Activated T-cell treated with anti-CD3 and anti-CD28 coated beads, Interleukin-2, amount 50 U/mL, for 72 hours (primary cell): ENCODE results near the gene CAMK2B. TPM values are rescaled to one million over a fixed set of nuclear protein-coding genes. Genes with fewer than 3 reads are reported as not detected.
A peak's percentile ranks its signal among the peaks of the same experiment; 100 is the strongest.
"Not testable (repeated sequence)": the region's sequence is repeated elsewhere in the genome, so short reads cannot be mapped to it uniquely, and the experiment has no call there.

Source experiments
- ATAC-seq, 2 donors: fragments of 150-1000 bp; cut with Tn5 transposase; replicated peaks in 1 of 2; 2 replicates each; pipeline ENCODE4 v1.10.0; 2021; ENCODE audit warnings: moderate library complexity in 2 of 2, mild to moderate bottlenecking in 1 of 2
- DNase-seq, 2 donors: peaks; one replicate each; pipeline ENCODE4 v3.0.0; 2021 to 2022; ENCODE audit warnings: mixed read lengths in 1 of 2
- H3K27ac Mint-ChIP-seq: one replicate; pipeline ENCODE4 v1.8.0; 2022; ENCODE audit warnings: mild to moderate bottlenecking, moderate library complexity, mixed read lengths
- H3K27me3 Mint-ChIP-seq: one replicate; pipeline ENCODE4 v1.8.0; 2022; ENCODE audit warnings: low read depth, mixed read lengths
- H3K36me3 Mint-ChIP-seq, 2 donors: one replicate each; pipeline ENCODE4 v1.8.0; 2022; ENCODE audit warnings: mixed read lengths in 2 of 2, mild to moderate bottlenecking in 1 of 2; ENCODE audit not compliant: insufficient read depth in 2 of 2
- H3K4me1 Mint-ChIP-seq: one replicate; pipeline ENCODE4 v1.8.0; 2022; ENCODE audit warnings: low read depth, mixed read lengths
- H3K4me3 Mint-ChIP-seq, 2 donors: one replicate each; pipeline ENCODE4 v1.8.0; 2022; ENCODE audit warnings: mild to moderate bottlenecking in 2 of 2, mixed read lengths in 2 of 2, moderate library complexity in 2 of 2
- H3K9me3 Mint-ChIP-seq, 2 donors: one replicate each; pipeline ENCODE4 v1.8.0; 2022; ENCODE audit warnings: mixed read lengths in 2 of 2
- total RNA-seq, 2 donors: library from RNA; stranded (reverse); gene quantifications; one replicate each; pipeline ENCODE4 v1.2.3, GENCODE V29; 2022

CAMK2B gene
- total RNA-seq, 2 donors from 2014 or later, result 0.86 to 1.4 TPM

GRCh38 chr7:44200699-44201461 is 124.5 kb downstream of the CAMK2B start, which contains the start of gene YKT6:
YKT6 (plus strand) TSS chr7:44200978; CDS start chr7:44201136, 158 bp downstream.
- Mint-ChIP-seq H3K9me3 (no peaks in the 10 kb centered on the region), H3K4me3 (peak within 1 kb of the TSS; percentile 90 to 93), H3K4me1 (peaks cover 39% of the 10 kb centered on the region), H3K27ac (peak within 1 kb of the TSS; percentile 81), H3K36me3 (peaks cover 4 to 6% of the 10 kb centered on the region in 2 donors), H3K27me3 (no peaks in the 10 kb centered on the region)
- DNase-seq (peak; percentile 96), ATAC-seq (peak; percentile 100)

GRCh38 chr7:44200163-44200562 is 125.2 kb downstream of the CAMK2B start:
- peaks cover 37% of the 10 kb centered on the region for H3K4me1 Mint-ChIP-seq
- not testable (repeated sequence) for H3K27me3 Mint-ChIP-seq, ATAC-seq, DNase-seq, H3K9me3 Mint-ChIP-seq, H3K27ac Mint-ChIP-seq, H3K36me3 Mint-ChIP-seq
- peak overlapping the region; percentile 83 to 90 for H3K4me3 Mint-ChIP-seq

GRCh38 chr7:44197474-44197873 is 127.9 kb downstream of the CAMK2B start:
- no peak overlapping the region for H3K27ac Mint-ChIP-seq
- no peak overlapping the region for H3K4me3 Mint-ChIP-seq
- no peak for ATAC-seq

GRCh38 chr7:44196450-44196872 is 128.9 kb downstream of the CAMK2B start:
- H3K27ac Mint-ChIP-seq, result no peak overlapping the region
- peaks cover 24% of the 10 kb centered on the region for H3K4me1 Mint-ChIP-seq
- no peak for ATAC-seq
- peaks cover 2 to 4% of the 10 kb centered on the region in 2 donors for H3K36me3 Mint-ChIP-seq
- no peak overlapping the region for H3K4me3 Mint-ChIP-seq
- H3K9me3 Mint-ChIP-seq, result no peaks in the 10 kb centered on the region
- peak; percentile 35 to 45 for DNase-seq
- H3K27me3 Mint-ChIP-seq, result no peaks in the 10 kb centered on the region

More at GRCh38 chr7:44197474-44197873, 127.9 kb downstream of the CAMK2B start:
- Mint-ChIP-seq H3K9me3 (no peaks in the 10 kb centered on the region), H3K36me3 (peaks cover 2 to 4% of the 10 kb centered on the region in 2 donors), H3K4me1 (peaks cover 34% of the 10 kb centered on the region), H3K27me3 (no peaks in the 10 kb centered on the region)
- DNase-seq, result no peak

- peaks cover 23% of the 10 kb centered on the region for H3K4me1 Mint-ChIP-seq
- H3K4me3 Mint-ChIP-seq, result no peak overlapping the region
- H3K27me3 Mint-ChIP-seq, result peaks cover 5% of the 10 kb centered on the region
- peaks cover under 1 to 2% of the 10 kb centered on the region in 2 donors for H3K36me3 Mint-ChIP-seq
- H3K27ac Mint-ChIP-seq, result no peak overlapping the region
- no peak for ATAC-seq
- no peaks in the 10 kb centered on the region for H3K9me3 Mint-ChIP-seq
- no peak for DNase-seq
Observed at GRCh38 chr7:44195889-44196288, 129.5 kb downstream of the CAMK2B start.

- no peak overlapping the region for H3K27ac Mint-ChIP-seq
- ATAC-seq (no peak), DNase-seq (no peak)
- peaks cover 8% of the 10 kb centered on the region for H3K27me3 Mint-ChIP-seq
- peaks cover 23% of the 10 kb centered on the region for H3K4me1 Mint-ChIP-seq
- no peak overlapping the region for H3K4me3 Mint-ChIP-seq
- no peaks in the 10 kb centered on the region for H3K36me3 Mint-ChIP-seq
- H3K9me3 Mint-ChIP-seq, result no peaks in the 10 kb centered on the region
Observed at GRCh38 chr7:44194562-44195145, 130.7 kb downstream of the CAMK2B start.

- no peaks in the 10 kb centered on the region for H3K36me3 Mint-ChIP-seq
- no peak overlapping the region for H3K27ac Mint-ChIP-seq
- H3K4me3 Mint-ChIP-seq, result no peak overlapping the region
- H3K27me3 Mint-ChIP-seq, result peaks cover 8% of the 10 kb centered on the region
- ATAC-seq, result peak; percentile 82 to 83
- peaks cover 23% of the 10 kb centered on the region for H3K4me1 Mint-ChIP-seq
- peak; percentile 55 to 68 for DNase-seq
- H3K9me3 Mint-ChIP-seq, result no peaks in the 10 kb centered on the region
Observed at GRCh38 chr7:44194069-44194468, 131.3 kb downstream of the CAMK2B start.

GRCh38 chr7:44193011-44193802 is 132.2 kb downstream of the CAMK2B start:
- Mint-ChIP-seq H3K27ac (no peak overlapping the region), H3K27me3 (peaks cover 8% of the 10 kb centered on the region), H3K4me1 (peaks cover 23% of the 10 kb centered on the region), H3K9me3 (no peaks in the 10 kb centered on the region), H3K4me3 (no peak overlapping the region), H3K36me3 (no peaks in the 10 kb centered on the region)
- peak; percentile 20 to 21 for ATAC-seq
- DNase-seq, result no peak

GRCh38 chr7:44191171-44191570 is 134.2 kb downstream of the CAMK2B start:
- no peaks in the 10 kb centered on the region for H3K9me3 Mint-ChIP-seq
- H3K4me1 Mint-ChIP-seq, result peaks cover 15% of the 10 kb centered on the region
- H3K27ac Mint-ChIP-seq, result no peak overlapping the region
- H3K36me3 Mint-ChIP-seq, result no peaks in the 10 kb centered on the region
- no peak overlapping the region for H3K4me3 Mint-ChIP-seq
- DNase-seq, result no peak
- peaks cover 8% of the 10 kb centered on the region for H3K27me3 Mint-ChIP-seq
- no peak for ATAC-seq

- Mint-ChIP-seq H3K27ac (no peak overlapping the region), H3K36me3 (no peaks in the 10 kb centered on the region), H3K27me3 (peaks cover 8% of the 10 kb centered on the region), H3K4me3 (no peak overlapping the region), H3K4me1 (peaks cover 10% of the 10 kb centered on the region), H3K9me3 (no peaks in the 10 kb centered on the region)
- DNase-seq (no peak), ATAC-seq (no peak)
Observed at GRCh38 chr7:44189993-44190872, 135.2 kb downstream of the CAMK2B start.

GRCh38 chr7:44189286-44189992 is 136.0 kb downstream of the CAMK2B start, which contains the start of gene GCK:
GCK (minus strand) TSS chr7:44189439; CDS start chr7:44188953, 486 bp downstream.
- ATAC-seq (no peak), DNase-seq (no peak)
- Mint-ChIP-seq H3K27ac (no peak within 1 kb of the TSS), H3K27me3 (peaks cover 8% of the 10 kb centered on the region), H3K4me1 (peaks cover 9% of the 10 kb centered on the region), H3K36me3 (no peaks in the 10 kb centered on the region), H3K9me3 (no peaks in the 10 kb centered on the region), H3K4me3 (no peak within 1 kb of the TSS)
